ENCODE results near the gene OCSTAMP. TPM values are rescaled to one million over a fixed set of nuclear protein-coding genes. Genes with fewer than 3 reads are reported as not detected.

OCSTAMP gene
- total RNA-seq, 1 donor from 2014 or later: not detected

- DNase-seq (ENCODE audit: extremely low spot score, unreplicated experiment): no peak
- no peak for TF ChIP-seq CTCF (conservative IDR thresholded peaks at IDR 0.05)
- H3K9me3 Mint-ChIP-seq: no peaks in the 10 kb centered on the region
- H3K36me3 Mint-ChIP-seq: no peaks in the 10 kb centered on the region
- H3K4me3 Mint-ChIP-seq: no peak overlapping the region
- no peak overlapping the region for H3K27ac Mint-ChIP-seq
- peaks cover 4% of the 10 kb centered on the region for H3K27me3 Mint-ChIP-seq
- peaks cover 4% of the 10 kb centered on the region for H3K4me1 Mint-ChIP-seq (ENCODE audit: unreplicated experiment)
These were observed 22.3 kb upstream of the OCSTAMP start for GRCh38 chr20:46572790-46573189.

GRCh38 chr20:46572153-46572552, 21.7 kb upstream of the OCSTAMP start:
- Mint-ChIP-seq H3K4me3 (no peak overlapping the region), H3K4me1 (ENCODE audit: unreplicated experiment) (peaks cover 4% of the 10 kb centered on the region), H3K27me3 (peaks cover 4% of the 10 kb centered on the region), H3K36me3 (no peaks in the 10 kb centered on the region), H3K27ac (no peak overlapping the region), H3K9me3 (no peaks in the 10 kb centered on the region)
- TF ChIP-seq CTCF (conservative IDR thresholded peaks at IDR 0.05): no peak
- no peak for DNase-seq (ENCODE audit: extremely low spot score, unreplicated experiment)

GRCh38 chr20:46571418-46571817, 21.0 kb upstream of the OCSTAMP start:
- peaks cover 4% of the 10 kb centered on the region for H3K27me3 Mint-ChIP-seq
- TF ChIP-seq CTCF (conservative IDR thresholded peaks at IDR 0.05): no peak
- no peak overlapping the region for H3K4me3 Mint-ChIP-seq
- no peak overlapping the region for H3K27ac Mint-ChIP-seq
- DNase-seq (ENCODE audit: extremely low spot score, unreplicated experiment): no peak
- H3K36me3 Mint-ChIP-seq: no peaks in the 10 kb centered on the region
- peaks cover 4% of the 10 kb centered on the region for H3K4me1 Mint-ChIP-seq (ENCODE audit: unreplicated experiment)
- H3K9me3 Mint-ChIP-seq: no peaks in the 10 kb centered on the region

- Mint-ChIP-seq H3K9me3 (no peaks in the 10 kb centered on the region), H3K27ac (no peak overlapping the region), H3K36me3 (no peaks in the 10 kb centered on the region), H3K4me3 (no peak overlapping the region), H3K4me1 (ENCODE audit: unreplicated experiment) (peaks cover 4% of the 10 kb centered on the region), H3K27me3 (peaks cover 4% of the 10 kb centered on the region)
- no peak for TF ChIP-seq CTCF (conservative IDR thresholded peaks at IDR 0.05)
- no peak for DNase-seq (ENCODE audit: extremely low spot score, unreplicated experiment)
These were observed 20.5 kb upstream of the OCSTAMP start for GRCh38 chr20:46570956-46571355.

- no peak overlapping the region for H3K4me3 Mint-ChIP-seq
These were observed 19.5 kb upstream of the OCSTAMP start for GRCh38 chr20:46569961-46570360.

More at GRCh38 chr20:46569961-46570360, 19.5 kb upstream of the OCSTAMP start:
- no peaks in the 10 kb centered on the region for H3K36me3 Mint-ChIP-seq
- H3K27ac Mint-ChIP-seq: no peak overlapping the region
- H3K9me3 Mint-ChIP-seq: no peaks in the 10 kb centered on the region
- TF ChIP-seq CTCF (conservative IDR thresholded peaks at IDR 0.05): no peak
- peaks cover 4% of the 10 kb centered on the region for H3K27me3 Mint-ChIP-seq
- no peak for DNase-seq (ENCODE audit: extremely low spot score, unreplicated experiment)
- peaks cover 4% of the 10 kb centered on the region for H3K4me1 Mint-ChIP-seq (ENCODE audit: unreplicated experiment)

All from type B pancreatic cell (in vitro differentiated cells).